HG02981 (cell line): ENCODE measurements around the gene SPINK13.
"Not testable (repeated sequence)": the region's sequence is repeated elsewhere in the genome, so short reads cannot be mapped to it uniquely, and the experiment has no call there.

Experiments
- ATAC-seq: cut with Tn5 transposase; IDR thresholded peaks from one replicate; pipeline ENCODE4 v1.9.1; 2021; ENCODE audit warnings: mild to moderate bottlenecking, moderate library complexity; ENCODE audit not compliant: unreplicated experiment

Gene SPINK13

GRCh38 chr5:148311484-148311883, 42.9 kb downstream of the SPINK13 start:
- ATAC-seq: no peak

GRCh38 chr5:148312153-148312552, 43.6 kb downstream of the SPINK13 start, which contains the start of gene SPINK7:
TSS of gene SPINK7 (plus strand) at chr5:148312423. CDS start at chr5:148312484, 61 bp downstream.
- no peak for ATAC-seq

GRCh38 chr5:148314187-148314586, 45.6 kb downstream of the SPINK13 start:
- no peak for ATAC-seq

GRCh38 chr5:148314731-148315130, 46.1 kb downstream of the SPINK13 start:
- no peak for ATAC-seq

- ATAC-seq: not testable (repeated sequence)
Observed at GRCh38 chr5:148320011-148320963, 51.7 kb downstream of the SPINK13 start.

GRCh38 chr5:148333262-148333849, 64.8 kb downstream of the SPINK13 start:
- ATAC-seq: no peak

- no peak for ATAC-seq
Observed at GRCh38 chr5:148335259-148335658, 66.7 kb downstream of the SPINK13 start, which contains the start of gene SPINK9. TSS of gene SPINK9 (plus strand) at chr5:148335559. CDS start at chr5:148335614, 55 bp downstream.
